ENCODE results near the gene UNK.
A peak's percentile ranks its signal among the peaks of the same experiment; 100 is the strongest.

GRCh38 chr17:75764711-75765421 is 19.7 kb upstream of the UNK start, which contains the start of gene GALK1:
- TF ChIP-seq CTCF (IDR thresholded peaks at IDR 0.05), result peak in 3 of 6 experiments; percentile 23 to 52 (median 44)
- peak in 1 of 2 donors; percentile 55 for TF ChIP-seq POLR2A (IDR thresholded peaks at IDR 0.05)
